ENCODE results near the gene BAG5. TPM values are rescaled to one million over a fixed set of nuclear protein-coding genes. Genes with fewer than 3 reads are reported as not detected.

The BAG5 gene
- total RNA-seq, 1 experiment from 2014 or later, result 29.2 TPM

DNA sequence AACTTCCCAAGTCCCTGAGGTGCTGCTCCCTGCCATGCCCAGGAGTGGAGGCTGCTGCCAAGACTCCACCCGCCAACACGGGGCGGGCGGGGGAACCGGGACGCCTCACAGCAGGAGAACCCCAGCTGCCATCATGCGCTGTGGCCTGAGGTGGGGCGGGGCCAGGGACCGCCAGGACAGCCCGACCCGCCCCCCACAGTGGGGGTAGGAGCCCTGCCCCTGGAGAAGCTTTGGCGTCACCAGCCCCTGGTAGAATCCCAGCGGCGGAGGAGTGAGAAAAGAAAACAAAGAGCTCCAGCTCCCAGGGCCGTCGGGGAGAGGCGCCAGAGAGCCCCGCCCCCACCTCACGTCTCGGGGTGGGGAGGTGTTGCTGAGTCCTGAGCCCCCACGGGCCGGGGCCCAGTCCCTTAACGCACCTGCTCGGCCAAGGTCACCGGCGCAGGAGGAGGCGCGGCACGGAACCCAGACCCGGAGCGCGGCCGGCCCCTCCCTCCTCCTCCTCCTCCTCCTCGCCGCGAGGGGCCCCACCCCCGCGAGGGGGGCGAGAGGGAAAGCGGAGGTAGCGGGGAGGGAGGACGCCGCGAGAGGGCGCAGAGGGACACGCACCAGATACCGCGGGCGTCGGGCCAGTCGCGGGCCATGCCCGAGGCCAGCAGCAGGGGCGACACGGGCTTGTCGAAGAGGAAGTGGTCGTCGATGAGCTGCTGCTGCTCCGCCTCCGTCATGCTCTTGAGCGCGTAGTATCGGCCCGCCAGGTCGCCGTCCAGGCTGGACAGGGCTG lies 41.6 kb downstream of the BAG5 start:
- Mint-ChIP-seq H3K27me3 (ENCODE audit: low read depth) (peaks cover 27% of the 10 kb centered on the region), H3K4me3 (peak overlapping the region; percentile 54), H3K27ac (no peak overlapping the region), H3K4me1 (peaks cover 22% of the 10 kb centered on the region), H3K9me3 (no peaks in the 10 kb centered on the region), H3K36me3 (peaks cover 12% of the 10 kb centered on the region)
- CTCF ChIA-PET, result interaction anchor here (0.6 to 12.2 kb wide), 12 partner anchors 8 to 416 kb away, joined by 3 to 455 read pairs (median 8); partner anchors contain the start of genes BAG5 and TRMT61A
- POLR2A ChIA-PET, result interaction anchor here (0.9 to 8.3 kb wide), 4 partner anchors 9 to 21 kb away, joined by 3 to 65 read pairs (median 4); partner anchors contain the start of gene TRMT61A
- DNase-seq (ENCODE audit: low spot score), result peak; percentile 79
- peak; percentile 8 for ATAC-seq
- no peak; the same call in none of the 2 replicates for TF ChIP-seq FOXK1 (CRISPR knock-in tag; IDR thresholded peaks at IDR 0.05)
- TF ChIP-seq, protein P1, sequence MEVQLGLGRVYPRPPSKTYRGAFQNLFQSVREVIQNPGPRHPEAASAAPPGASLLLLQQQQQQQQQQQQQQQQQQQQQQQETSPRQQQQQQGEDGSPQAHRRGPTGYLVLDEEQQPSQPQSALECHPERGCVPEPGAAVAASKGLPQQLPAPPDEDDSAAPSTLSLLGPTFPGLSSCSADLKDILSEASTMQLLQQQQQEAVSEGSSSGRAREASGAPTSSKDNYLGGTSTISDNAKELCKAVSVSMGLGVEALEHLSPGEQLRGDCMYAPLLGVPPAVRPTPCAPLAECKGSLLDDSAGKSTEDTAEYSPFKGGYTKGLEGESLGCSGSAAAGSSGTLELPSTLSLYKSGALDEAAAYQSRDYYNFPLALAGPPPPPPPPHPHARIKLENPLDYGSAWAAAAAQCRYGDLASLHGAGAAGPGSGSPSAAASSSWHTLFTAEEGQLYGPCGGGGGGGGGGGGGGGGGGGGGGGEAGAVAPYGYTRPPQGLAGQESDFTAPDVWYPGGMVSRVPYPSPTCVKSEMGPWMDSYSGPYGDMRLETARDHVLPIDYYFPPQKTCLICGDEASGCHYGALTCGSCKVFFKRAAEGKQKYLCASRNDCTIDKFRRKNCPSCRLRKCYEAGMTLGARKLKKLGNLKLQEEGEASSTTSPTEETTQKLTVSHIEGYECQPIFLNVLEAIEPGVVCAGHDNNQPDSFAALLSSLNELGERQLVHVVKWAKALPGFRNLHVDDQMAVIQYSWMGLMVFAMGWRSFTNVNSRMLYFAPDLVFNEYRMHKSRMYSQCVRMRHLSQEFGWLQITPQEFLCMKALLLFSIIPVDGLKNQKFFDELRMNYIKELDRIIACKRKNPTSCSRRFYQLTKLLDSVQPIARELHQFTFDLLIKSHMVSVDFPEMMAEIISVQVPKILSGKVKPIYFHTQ (CRISPR knock-in tag; IDR thresholded peaks at IDR 0.05), result no peak
- no peak; the same call in 1 of the 2 replicates for TF ChIP-seq NFYB (CRISPR knock-in tag; conservative IDR thresholded peaks at IDR 0.05; ENCODE audit: low read depth)
- no peak for TF ChIP-seq MXD4 (CRISPR knock-in tag; IDR thresholded peaks at IDR 0.05; ENCODE audit: borderline replicate concordance)
- TF ChIP-seq TEAD1 (CRISPR knock-in tag; IDR thresholded peaks at IDR 0.05), result no peak
- TF ChIP-seq, protein P2, sequence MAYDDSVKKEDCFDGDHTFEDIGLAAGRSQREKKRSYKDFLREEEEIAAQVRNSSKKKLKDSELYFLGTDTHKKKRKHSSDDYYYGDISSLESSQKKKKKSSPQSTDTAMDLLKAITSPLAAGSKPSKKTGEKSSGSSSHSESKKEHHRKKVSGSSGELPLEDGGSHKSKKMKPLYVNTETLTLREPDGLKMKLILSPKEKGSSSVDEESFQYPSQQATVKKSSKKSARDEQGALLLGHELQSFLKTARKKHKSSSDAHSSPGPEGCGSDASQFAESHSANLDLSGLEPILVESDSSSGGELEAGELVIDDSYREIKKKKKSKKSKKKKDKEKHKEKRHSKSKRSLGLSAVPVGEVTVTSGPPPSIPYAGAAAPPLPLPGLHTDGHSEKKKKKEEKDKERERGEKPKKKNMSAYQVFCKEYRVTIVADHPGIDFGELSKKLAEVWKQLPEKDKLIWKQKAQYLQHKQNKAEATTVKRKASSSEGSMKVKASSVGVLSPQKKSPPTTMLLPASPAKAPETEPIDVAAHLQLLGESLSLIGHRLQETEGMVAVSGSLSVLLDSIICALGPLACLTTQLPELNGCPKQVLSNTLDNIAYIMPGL (CRISPR knock-in tag; IDR thresholded peaks at IDR 0.05), result peak; percentile 52
- TF ChIP-seq IRF2 (CRISPR knock-in tag; IDR thresholded peaks at IDR 0.05; ENCODE audit: borderline replicate concordance, low read depth), result no peak
- 0 out of 2 replicates have a peak, but pooled peaks have one; percentile 43 for TF ChIP-seq TEAD4 (CRISPR knock-in tag; IDR thresholded peaks at IDR 0.05)
- no peak for TF ChIP-seq ATF3 (CRISPR knock-in tag; conservative IDR thresholded peaks at IDR 0.05)
- no peak for TF ChIP-seq GRHL2 (CRISPR knock-in tag; IDR thresholded peaks at IDR 0.05; ENCODE audit: insufficient replicate concordance, severe bottlenecking)
- peak; percentile 6; the same call in 1 of the 2 replicates for TF ChIP-seq ZNF423 (CRISPR knock-in tag; IDR thresholded peaks at IDR 0.05)
- no peak for TF ChIP-seq USF1 (CRISPR knock-in tag; IDR thresholded peaks at IDR 0.05)
- no peak for TF ChIP-seq NR1H2 (CRISPR knock-in tag; IDR thresholded peaks at IDR 0.05)
- TF ChIP-seq, protein P3, sequence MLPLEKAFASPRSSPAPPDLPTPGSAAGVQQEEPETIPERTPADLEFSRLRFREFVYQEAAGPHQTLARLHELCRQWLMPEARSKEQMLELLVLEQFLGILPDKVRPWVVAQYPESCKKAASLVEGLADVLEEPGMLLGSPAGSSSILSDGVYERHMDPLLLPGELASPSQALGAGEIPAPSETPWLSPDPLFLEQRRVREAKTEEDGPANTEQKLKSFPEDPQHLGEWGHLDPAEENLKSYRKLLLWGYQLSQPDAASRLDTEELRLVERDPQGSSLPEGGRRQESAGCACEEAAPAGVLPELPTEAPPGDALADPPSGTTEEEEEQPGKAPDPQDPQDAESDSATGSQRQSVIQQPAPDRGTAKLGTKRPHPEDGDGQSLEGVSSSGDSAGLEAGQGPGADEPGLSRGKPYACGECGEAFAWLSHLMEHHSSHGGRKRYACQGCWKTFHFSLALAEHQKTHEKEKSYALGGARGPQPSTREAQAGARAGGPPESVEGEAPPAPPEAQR (CRISPR knock-in tag; IDR thresholded peaks at IDR 0.05), result no peak
- TF ChIP-seq ZNF219 (CRISPR knock-in tag; IDR thresholded peaks at IDR 0.05; ENCODE audit: borderline replicate concordance), result no peak
- TF ChIP-seq, protein P4, sequence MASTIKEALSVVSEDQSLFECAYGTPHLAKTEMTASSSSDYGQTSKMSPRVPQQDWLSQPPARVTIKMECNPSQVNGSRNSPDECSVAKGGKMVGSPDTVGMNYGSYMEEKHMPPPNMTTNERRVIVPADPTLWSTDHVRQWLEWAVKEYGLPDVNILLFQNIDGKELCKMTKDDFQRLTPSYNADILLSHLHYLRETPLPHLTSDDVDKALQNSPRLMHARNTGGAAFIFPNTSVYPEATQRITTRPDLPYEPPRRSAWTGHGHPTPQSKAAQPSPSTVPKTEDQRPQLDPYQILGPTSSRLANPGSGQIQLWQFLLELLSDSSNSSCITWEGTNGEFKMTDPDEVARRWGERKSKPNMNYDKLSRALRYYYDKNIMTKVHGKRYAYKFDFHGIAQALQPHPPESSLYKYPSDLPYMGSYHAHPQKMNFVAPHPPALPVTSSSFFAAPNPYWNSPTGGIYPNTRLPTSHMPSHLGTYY (CRISPR knock-in tag; IDR thresholded peaks at IDR 0.05), result no peak
- no peak for TF ChIP-seq ZNF512 (CRISPR knock-in tag; IDR thresholded peaks at IDR 0.05; ENCODE audit: borderline replicate concordance)
- no peak; the same call in 1 of the 2 replicates for TF ChIP-seq ETV6 (CRISPR knock-in tag; IDR thresholded peaks at IDR 0.05)
- TF ChIP-seq NR3C1 (CRISPR knock-in tag; conservative IDR thresholded peaks at IDR 0.05; ENCODE audit: low read depth), result no peak
- TF ChIP-seq JUN (CRISPR knock-in tag; IDR thresholded peaks at IDR 0.05), result no peak
- TF ChIP-seq ATF1 (CRISPR knock-in tag; IDR thresholded peaks at IDR 0.05), result 0 out of 2 replicates have a peak, but pooled peaks have one; percentile 28
- peak; percentile 30; the same call in 1 of the 2 replicates for TF ChIP-seq CREM (CRISPR knock-in tag; IDR thresholded peaks at IDR 0.05)
- no peak for TF ChIP-seq ZNF416 (CRISPR knock-in tag; IDR thresholded peaks at IDR 0.05)
- no peak for TF ChIP-seq GABPB1 (CRISPR knock-in tag; IDR thresholded peaks at IDR 0.05)
- peak; percentile 61; the same call in 1 of the 2 replicates for TF ChIP-seq MAX (CRISPR knock-in tag; IDR thresholded peaks at IDR 0.05)
- no peak for TF ChIP-seq PRRX2 (CRISPR knock-in tag; IDR thresholded peaks at IDR 0.05)
- TF ChIP-seq NFATC4 (CRISPR knock-in tag; IDR thresholded peaks at IDR 0.05), result no peak
- TF ChIP-seq EMX1 (CRISPR knock-in tag; IDR thresholded peaks at IDR 0.05), result no peak

Measured in WTC11 (cell line).